ENCODE measurements around the gene KRTAP10-2.

Gene KRTAP10-2

DNA sequence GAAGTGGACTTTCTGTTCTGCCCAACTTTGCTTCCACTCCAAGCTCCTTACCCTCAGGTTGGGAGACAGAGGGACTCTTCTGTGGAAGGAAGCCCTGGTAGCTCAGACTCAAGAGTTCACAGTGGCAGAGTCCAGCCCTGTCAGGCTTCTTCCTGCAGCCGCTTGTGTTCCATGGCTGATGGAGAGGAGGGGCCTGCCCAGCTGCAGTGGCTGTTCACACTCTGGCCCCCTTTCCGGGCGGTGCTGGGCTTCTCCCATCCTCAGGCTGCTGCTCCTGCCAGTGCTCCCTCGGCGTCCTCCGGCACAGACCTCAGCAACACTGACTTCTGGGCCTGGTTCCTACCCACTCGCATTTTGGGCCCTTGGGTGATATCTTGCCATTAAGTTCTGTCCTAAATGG, 15.3 kb downstream of the KRTAP10-2 start:
- H3K79me2 ChIP-seq (ENCODE audit: control insufficient read depth, insufficient read depth, low read length, unreplicated experiment) = no peaks in the 10 kb centered on the region
- H2AFZ ChIP-seq (ENCODE audit: low read length, unreplicated experiment) = no peak overlapping the region
- H3K36me3 ChIP-seq (ENCODE audit: insufficient read depth, low read length) = no peaks in the 10 kb centered on the region
- H3K27ac ChIP-seq (ENCODE audit: low read depth, low read length) = no peak overlapping the region
- H3K27me3 ChIP-seq (ENCODE audit: insufficient read depth, low read length) = peaks cover 7% of the 10 kb centered on the region
- H3K4me3 ChIP-seq (ENCODE audit: low read depth, low read length) = no peak overlapping the region
- no peaks in the 10 kb centered on the region for H3K4me1 ChIP-seq (ENCODE audit: control insufficient read depth, insufficient read depth, low read length, unreplicated experiment)

DNA sequence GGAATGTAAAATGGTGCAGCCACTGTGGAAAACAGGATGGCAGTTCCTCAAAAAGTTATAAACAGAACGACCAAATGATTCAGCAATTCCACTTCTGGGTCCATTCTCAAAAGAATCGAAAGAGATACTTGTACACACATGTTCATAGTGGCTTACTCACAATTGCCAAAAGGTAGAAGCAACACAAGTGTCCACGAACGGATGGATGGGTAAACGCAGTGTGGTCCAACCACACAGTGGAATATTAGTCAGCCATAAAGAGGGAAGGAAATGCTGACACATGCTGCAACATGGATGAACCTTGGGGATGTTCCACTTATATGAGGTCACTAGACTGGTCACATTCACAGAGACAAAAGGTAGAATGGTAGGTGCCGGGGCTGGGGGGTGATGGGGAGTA, 16.6 kb downstream of the KRTAP10-2 start:
- peaks cover 5% of the 10 kb centered on the region; the same call in 1 of the 2 replicates for H3K27me3 ChIP-seq (ENCODE audit: insufficient read depth, low read length)
- H3K36me3 ChIP-seq (ENCODE audit: insufficient read depth, low read length) = no peaks in the 10 kb centered on the region
- no peak overlapping the region for H3K27ac ChIP-seq (ENCODE audit: low read depth, low read length)
- H3K4me1 ChIP-seq (ENCODE audit: control insufficient read depth, insufficient read depth, low read length, unreplicated experiment) = no peaks in the 10 kb centered on the region
- no peak overlapping the region for H2AFZ ChIP-seq (ENCODE audit: low read length, unreplicated experiment)
- no peaks in the 10 kb centered on the region for H3K79me2 ChIP-seq (ENCODE audit: control insufficient read depth, insufficient read depth, low read length, unreplicated experiment)
- no peak overlapping the region for H3K4me3 ChIP-seq (ENCODE audit: low read depth, low read length)

DNA sequence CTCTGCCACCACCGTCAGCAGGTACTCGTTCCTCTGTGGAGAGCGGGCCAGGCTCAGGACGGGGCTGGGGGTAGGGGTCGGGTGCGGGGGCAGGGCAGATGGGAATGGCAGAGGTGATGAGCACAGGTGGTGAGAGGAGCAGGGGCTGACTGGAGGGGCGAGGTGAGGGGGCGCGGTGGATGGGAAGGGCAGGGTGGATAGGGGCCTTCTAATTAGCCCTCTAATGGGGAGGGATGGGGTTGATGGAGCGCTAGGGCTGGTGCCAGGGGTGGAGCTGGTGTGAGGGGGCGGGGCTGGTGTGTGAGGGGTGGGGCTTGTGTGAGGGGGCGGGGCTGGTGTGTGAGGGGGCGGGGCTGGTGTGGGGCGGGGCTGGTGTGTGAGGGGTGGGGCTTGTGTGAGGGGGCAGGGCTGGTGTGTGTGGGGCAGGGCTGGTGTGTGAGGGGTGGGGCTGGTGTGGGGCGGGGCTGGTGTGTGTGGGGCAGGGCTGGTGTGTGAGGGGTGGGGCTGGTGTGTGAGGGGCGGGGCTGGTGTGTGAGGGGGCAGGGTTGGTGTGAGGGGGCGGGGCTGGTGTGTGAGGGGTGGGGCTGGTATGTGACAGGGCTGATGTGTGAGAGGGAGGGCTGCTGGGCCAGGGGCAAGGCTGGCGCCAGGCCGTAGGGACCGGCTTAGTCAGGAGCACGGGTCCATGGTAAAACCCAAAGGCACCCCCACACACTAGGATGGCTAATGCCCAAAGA, 17.2 kb downstream of the KRTAP10-2 start:
- no peaks in the 10 kb centered on the region for H3K36me3 ChIP-seq (ENCODE audit: insufficient read depth, low read length)
- H3K4me1 ChIP-seq (ENCODE audit: control insufficient read depth, insufficient read depth, low read length, unreplicated experiment) = no peaks in the 10 kb centered on the region
- peaks cover 5% of the 10 kb centered on the region; the same call in 1 of the 2 replicates for H3K27me3 ChIP-seq (ENCODE audit: insufficient read depth, low read length)
- H3K4me3 ChIP-seq (ENCODE audit: low read depth, low read length) = no peak overlapping the region
- H3K79me2 ChIP-seq (ENCODE audit: control insufficient read depth, insufficient read depth, low read length, unreplicated experiment) = no peaks in the 10 kb centered on the region
- no peak overlapping the region for H2AFZ ChIP-seq (ENCODE audit: low read length, unreplicated experiment)
- H3K27ac ChIP-seq (ENCODE audit: low read depth, low read length) = no peak overlapping the region

DNA sequence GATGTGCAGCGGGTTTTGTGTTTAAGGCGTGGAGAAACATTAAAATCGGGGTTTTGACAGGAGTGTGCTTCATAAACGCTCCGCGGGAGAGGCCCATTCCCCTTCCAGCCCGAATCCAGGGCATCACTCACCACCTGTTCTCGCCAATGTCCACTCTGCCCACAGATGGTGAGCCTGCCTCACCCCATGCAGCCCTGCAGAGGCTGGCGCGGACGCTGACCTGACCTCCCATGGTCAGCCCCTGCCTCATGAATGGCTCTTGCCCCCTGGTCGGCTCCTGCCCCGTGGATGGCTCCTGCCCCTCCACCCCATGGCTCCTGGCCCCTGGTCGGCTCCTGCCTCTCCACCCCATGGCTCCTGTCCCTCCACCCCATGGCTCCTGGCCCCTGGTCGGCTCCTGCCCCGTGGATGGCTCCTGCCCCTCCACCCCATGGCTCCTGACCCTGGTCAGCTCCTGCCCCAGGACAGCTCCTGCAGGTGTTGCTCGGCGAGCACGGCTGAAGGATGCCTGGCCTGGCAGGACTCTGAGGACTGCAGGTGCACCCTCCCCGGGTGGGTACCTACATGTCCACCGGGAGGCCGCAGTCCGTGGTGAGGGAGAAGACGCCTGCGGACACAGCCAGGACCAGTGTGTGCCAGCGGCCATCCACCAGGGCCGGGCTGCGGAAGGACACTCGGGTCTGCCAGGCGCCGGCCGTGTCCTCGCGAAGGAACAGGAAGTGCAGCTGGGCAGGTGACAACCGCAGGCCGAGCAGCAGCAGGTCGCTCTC, 18.0 kb downstream of the KRTAP10-2 start:
- Histone ChIP-seq H2AFZ (ENCODE audit: low read length, unreplicated experiment) (no peak overlapping the region), H3K4me1 (ENCODE audit: control insufficient read depth, insufficient read depth, low read length, unreplicated experiment) (no peaks in the 10 kb centered on the region), H3K27ac (ENCODE audit: low read depth, low read length) (no peak overlapping the region), H3K36me3 (ENCODE audit: insufficient read depth, low read length) (no peaks in the 10 kb centered on the region), H3K27me3 (ENCODE audit: insufficient read depth, low read length) (peaks cover 5% of the 10 kb centered on the region; the same call in 1 of the 2 replicates), H3K4me3 (ENCODE audit: low read depth, low read length) (no peak overlapping the region), H3K79me2 (ENCODE audit: control insufficient read depth, insufficient read depth, low read length, unreplicated experiment) (no peaks in the 10 kb centered on the region)

DNA sequence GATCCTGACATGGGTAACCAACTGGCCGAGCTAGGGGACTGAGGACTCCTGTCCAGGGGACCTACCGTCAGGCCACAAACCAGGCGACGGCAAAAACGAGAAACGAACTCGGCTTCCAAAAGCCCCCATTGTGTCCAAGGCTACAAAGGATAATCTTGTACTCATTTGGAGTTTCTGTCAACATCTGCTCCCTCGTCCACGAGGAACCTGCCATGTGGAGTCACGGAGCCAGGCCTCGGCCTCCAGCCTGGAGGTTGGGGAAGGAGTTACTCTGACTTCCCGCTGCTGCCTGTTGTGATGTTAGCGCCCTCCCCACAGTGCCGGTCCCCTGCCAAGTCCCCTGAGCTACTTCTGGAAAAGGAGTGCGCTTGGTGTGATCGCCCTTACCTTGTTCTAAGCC, 18.6 kb downstream of the KRTAP10-2 start:
- H3K27ac ChIP-seq (ENCODE audit: low read depth, low read length) = no peak overlapping the region
- no peaks in the 10 kb centered on the region for H3K4me1 ChIP-seq (ENCODE audit: control insufficient read depth, insufficient read depth, low read length, unreplicated experiment)
- H3K27me3 ChIP-seq (ENCODE audit: insufficient read depth, low read length) = peaks cover 4% of the 10 kb centered on the region; the same call in 1 of the 2 replicates
- no peak overlapping the region for H2AFZ ChIP-seq (ENCODE audit: low read length, unreplicated experiment)
- no peaks in the 10 kb centered on the region for H3K36me3 ChIP-seq (ENCODE audit: insufficient read depth, low read length)
- no peaks in the 10 kb centered on the region for H3K79me2 ChIP-seq (ENCODE audit: control insufficient read depth, insufficient read depth, low read length, unreplicated experiment)
- no peak overlapping the region for H3K4me3 ChIP-seq (ENCODE audit: low read depth, low read length)

DNA sequence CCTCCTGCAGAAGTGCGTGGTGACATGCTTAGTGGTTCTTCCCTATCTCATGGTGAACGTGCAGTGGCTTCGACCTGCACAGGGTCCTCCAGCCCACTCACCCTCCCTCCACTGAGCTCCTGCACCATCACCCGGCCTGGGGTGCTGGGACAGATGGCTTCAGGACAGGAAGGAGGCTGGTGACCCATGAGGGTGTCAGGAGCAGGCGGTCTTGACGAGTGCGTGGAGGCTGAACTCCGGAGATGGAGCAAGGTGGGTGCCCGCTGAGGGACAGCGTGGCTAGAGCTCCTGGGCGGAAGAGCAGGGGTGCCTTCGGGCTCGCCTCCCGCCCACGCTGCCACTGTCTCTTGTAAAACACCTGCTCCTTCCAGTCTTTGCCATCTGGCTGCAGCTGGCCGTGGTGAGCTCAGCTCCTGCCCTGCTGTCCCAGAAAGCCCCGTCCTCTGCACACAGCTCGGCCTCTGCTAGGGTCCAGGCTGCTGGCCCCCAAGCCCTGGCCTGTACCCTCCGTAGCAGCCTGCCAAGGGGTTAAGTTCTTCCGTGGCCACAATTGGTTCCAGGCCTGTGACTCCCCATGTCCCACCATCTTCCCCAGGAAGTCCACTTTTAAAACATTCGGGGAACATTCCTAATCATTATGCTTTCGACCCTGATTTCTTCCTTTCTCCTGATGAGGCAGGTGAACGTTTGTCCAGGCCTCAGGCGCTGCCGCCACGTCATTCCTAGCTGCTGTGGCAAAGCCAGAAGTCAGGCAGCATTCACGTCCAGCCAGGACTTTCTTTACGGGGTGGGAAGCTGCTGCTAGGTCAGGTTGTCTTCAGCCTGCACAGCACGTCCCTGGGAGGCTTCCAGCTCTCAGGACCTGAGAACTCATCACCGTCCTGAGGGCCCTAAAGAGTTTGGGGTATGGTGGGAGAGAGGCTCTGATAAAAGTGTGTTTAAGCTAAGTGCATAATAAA, 19.4 kb downstream of the KRTAP10-2 start:
- no peaks in the 10 kb centered on the region for H3K27me3 ChIP-seq (ENCODE audit: insufficient read depth, low read length)
- H3K27ac ChIP-seq (ENCODE audit: low read depth, low read length) = no peak overlapping the region
- no peaks in the 10 kb centered on the region for H3K4me1 ChIP-seq (ENCODE audit: control insufficient read depth, insufficient read depth, low read length, unreplicated experiment)
- H2AFZ ChIP-seq (ENCODE audit: low read length, unreplicated experiment) = no peak overlapping the region
- H3K79me2 ChIP-seq (ENCODE audit: control insufficient read depth, insufficient read depth, low read length, unreplicated experiment) = no peaks in the 10 kb centered on the region
- no peaks in the 10 kb centered on the region for H3K36me3 ChIP-seq (ENCODE audit: insufficient read depth, low read length)
- H3K4me3 ChIP-seq (ENCODE audit: low read depth, low read length) = no peak overlapping the region

DNA sequence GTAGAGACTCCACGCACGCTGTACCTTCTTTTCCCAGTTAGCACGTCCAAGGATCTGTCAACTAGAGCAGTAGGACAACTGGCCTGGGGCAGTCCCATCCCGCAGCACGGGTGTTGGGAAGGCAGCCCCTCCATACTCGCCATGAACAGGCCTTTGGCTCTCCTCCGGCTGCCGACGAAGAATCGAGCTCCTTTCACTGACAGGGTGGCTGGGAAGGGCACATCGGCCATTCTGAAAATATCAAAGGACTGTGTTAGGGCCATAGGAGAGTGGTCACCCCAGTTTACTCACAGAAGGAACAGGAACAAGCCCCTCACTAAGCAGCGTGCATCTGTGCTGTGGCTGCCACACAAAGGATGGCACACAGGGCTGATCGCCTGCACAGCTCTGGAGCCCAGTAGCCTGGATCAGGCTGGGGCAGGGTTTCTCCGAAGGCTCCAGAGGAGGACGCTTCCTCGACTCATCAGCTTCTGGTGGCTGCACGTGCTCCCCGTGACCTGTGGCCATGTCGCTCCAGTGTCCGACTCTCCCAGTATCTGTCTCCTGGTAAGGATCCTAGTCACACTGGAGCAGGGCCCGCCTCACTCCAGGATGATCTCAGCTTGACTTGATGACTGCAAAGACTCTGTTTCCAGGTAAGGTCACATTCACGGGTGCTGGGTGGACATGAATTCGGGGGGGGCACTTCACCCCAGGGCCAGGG, 20.3 kb downstream of the KRTAP10-2 start:
- no peaks in the 10 kb centered on the region for H3K36me3 ChIP-seq (ENCODE audit: insufficient read depth, low read length)
- no peaks in the 10 kb centered on the region for H3K27me3 ChIP-seq (ENCODE audit: insufficient read depth, low read length)
- no peaks in the 10 kb centered on the region for H3K79me2 ChIP-seq (ENCODE audit: control insufficient read depth, insufficient read depth, low read length, unreplicated experiment)
- H3K4me1 ChIP-seq (ENCODE audit: control insufficient read depth, insufficient read depth, low read length, unreplicated experiment) = no peaks in the 10 kb centered on the region
- no peak overlapping the region for H3K4me3 ChIP-seq (ENCODE audit: low read depth, low read length)
- H3K27ac ChIP-seq (ENCODE audit: low read depth, low read length) = no peak overlapping the region
- H2AFZ ChIP-seq (ENCODE audit: low read length, unreplicated experiment) = no peak overlapping the region

DNA sequence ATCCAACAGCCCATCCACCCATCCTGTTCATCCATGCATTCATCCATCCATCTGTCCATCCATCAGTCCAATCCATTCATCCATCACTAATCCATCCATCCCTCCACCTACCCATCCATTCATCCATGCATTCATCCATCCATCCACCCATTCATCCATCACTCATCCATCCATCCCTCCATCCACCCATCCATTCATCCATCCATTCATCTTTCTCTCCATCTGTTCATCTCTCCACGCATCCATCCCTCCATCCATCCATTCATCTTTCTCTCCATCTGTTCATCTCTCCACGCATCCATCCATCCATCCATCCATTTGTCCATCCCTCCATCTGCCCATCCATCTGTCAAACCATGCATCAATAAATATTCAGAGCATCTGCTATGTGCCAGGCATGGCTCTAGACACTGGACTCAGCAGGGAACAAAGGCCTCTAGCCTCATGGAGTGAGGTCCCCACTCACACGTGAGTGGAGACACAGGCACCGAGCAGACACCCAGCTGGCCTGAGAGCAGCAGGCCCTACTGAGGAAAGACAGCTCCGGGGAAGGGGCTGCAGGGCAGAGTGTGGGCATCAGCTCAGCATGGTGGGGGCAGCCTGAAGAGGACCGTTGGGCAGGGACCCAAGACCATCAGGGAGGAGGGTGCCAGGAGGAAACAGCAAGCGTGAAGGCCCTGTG, 20.9 kb downstream of the KRTAP10-2 start:
- Histone ChIP-seq H3K79me2 (ENCODE audit: control insufficient read depth, insufficient read depth, low read length, unreplicated experiment) (no peaks in the 10 kb centered on the region), H2AFZ (ENCODE audit: low read length, unreplicated experiment) (no peak overlapping the region), H3K27me3 (ENCODE audit: insufficient read depth, low read length) (no peaks in the 10 kb centered on the region), H3K27ac (ENCODE audit: low read depth, low read length) (no peak overlapping the region), H3K4me3 (ENCODE audit: low read depth, low read length) (no peak overlapping the region), H3K36me3 (ENCODE audit: insufficient read depth, low read length) (no peaks in the 10 kb centered on the region), H3K4me1 (ENCODE audit: control insufficient read depth, insufficient read depth, low read length, unreplicated experiment) (no peaks in the 10 kb centered on the region)

DNA sequence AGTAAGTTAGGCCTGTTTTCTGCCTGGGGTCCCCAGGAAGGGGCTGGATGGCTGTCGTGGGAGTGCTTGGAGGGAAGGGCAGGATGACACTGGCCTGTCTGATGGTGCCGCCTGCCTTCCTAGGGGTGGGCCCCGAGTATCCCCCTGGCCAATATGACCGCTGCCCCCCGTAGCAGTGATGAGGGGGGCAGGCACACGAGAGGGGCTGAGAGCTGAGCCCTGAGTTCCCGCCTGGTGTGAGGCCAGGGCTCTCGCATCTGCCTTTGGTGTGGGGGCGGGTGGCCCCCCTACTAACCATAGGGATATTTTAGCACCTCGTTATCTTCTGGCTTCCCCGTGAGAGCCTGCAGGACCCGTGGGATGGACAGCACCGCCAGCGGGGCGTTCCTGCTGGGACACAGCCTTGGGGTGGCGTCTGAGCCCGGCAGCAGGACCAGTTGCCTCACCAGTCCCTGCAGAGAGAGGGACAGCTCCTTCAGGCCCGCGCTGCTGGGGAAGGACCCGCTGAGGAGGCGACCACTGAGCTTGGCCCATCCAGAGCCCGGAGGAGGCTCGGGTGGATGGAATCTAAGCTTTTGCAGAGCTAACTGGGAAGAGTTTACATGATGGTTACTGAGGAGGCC, 21.7 kb downstream of the KRTAP10-2 start:
- Histone ChIP-seq H2AFZ (ENCODE audit: low read length, unreplicated experiment) (no peak overlapping the region), H3K79me2 (ENCODE audit: control insufficient read depth, insufficient read depth, low read length, unreplicated experiment) (no peaks in the 10 kb centered on the region), H3K4me1 (ENCODE audit: control insufficient read depth, insufficient read depth, low read length, unreplicated experiment) (no peaks in the 10 kb centered on the region), H3K27ac (ENCODE audit: low read depth, low read length) (no peak overlapping the region), H3K36me3 (ENCODE audit: insufficient read depth, low read length) (no peaks in the 10 kb centered on the region), H3K4me3 (ENCODE audit: low read depth, low read length) (no peak overlapping the region), H3K27me3 (ENCODE audit: insufficient read depth, low read length) (no peaks in the 10 kb centered on the region)

All from ACC112 (cell line).